Ishikawa (cell line): Measurements from ENCODE around the gene UBE2H.

Source experiments
- CEBPB ChIP-seq: IDR thresholded peaks from 2 replicates; pipeline ENCODE4 v1.6.1; 2012
- CREB1 ChIP-seq: IDR thresholded peaks from 2 replicates; pipeline ENCODE4 v1.6.1; 2012; ENCODE audit warnings: low read depth
- EGR1 ChIP-seq: IDR thresholded peaks from 2 replicates; pipeline ENCODE4 v1.6.1; 2012
- EP300 ChIP-seq: IDR thresholded peaks from 2 replicates; pipeline ENCODE4 v1.6.1; 2012; ENCODE audit warnings: borderline replicate concordance
- FOXM1 ChIP-seq: IDR thresholded peaks from 2 replicates; pipeline ENCODE4 v1.6.1; 2012; ENCODE audit warnings: low read depth, borderline replicate concordance
- MAX ChIP-seq: IDR thresholded peaks from 2 replicates; pipeline ENCODE4 v1.6.1; 2012
- NFIC ChIP-seq: IDR thresholded peaks from 2 replicates; pipeline ENCODE4 v1.6.1; 2012
- RAD21 ChIP-seq: IDR thresholded peaks from 2 replicates; pipeline ENCODE4 v1.6.1; 2012; ENCODE audit warnings: low read depth
- REST ChIP-seq: IDR thresholded peaks from 2 replicates; pipeline ENCODE4 v1.6.1; 2012; ENCODE audit warnings: low read depth, mild to moderate bottlenecking
- TAF1 ChIP-seq: IDR thresholded peaks from 2 replicates; pipeline ENCODE4 v1.6.1; 2012; ENCODE audit warnings: low read depth, mild to moderate bottlenecking
- TCF12 ChIP-seq: IDR thresholded peaks from 2 replicates; pipeline ENCODE4 v1.6.1; 2012; ENCODE audit warnings: low read depth
- TEAD4 ChIP-seq: IDR thresholded peaks from 2 replicates; pipeline ENCODE4 v1.6.1; 2012
- USF1 ChIP-seq: IDR thresholded peaks from 2 replicates; pipeline ENCODE4 v1.6.1; 2012
- YY1 ChIP-seq: IDR thresholded peaks from 2 replicates; pipeline ENCODE4 v1.6.1; 2012; ENCODE audit warnings: low read depth
- ZBTB7A ChIP-seq: IDR thresholded peaks from 2 replicates; pipeline ENCODE4 v1.6.1; 2012; ENCODE audit warnings: low read depth

Gene UBE2H

GRCh38 chr7:129843978-129844840, 108.6 kb downstream of the UBE2H start:
- TF ChIP-seq NFIC: no peak
- no peak for TF ChIP-seq USF1
- no peak for TF ChIP-seq EGR1

- TF ChIP-seq YY1 (no peak; the same call in 1 of the 2 replicates), USF1 (no peak), TAF1 (no peak), EGR1 (no peak), ZBTB7A (no peak; the same call in 1 of the 2 replicates), MAX (peak; percentile 79), TCF12 (peak; percentile 99), EP300 (peak; percentile 95), CREB1 (no peak), TEAD4 (peak; percentile 87), FOXM1 (peak; percentile 78), NFIC (peak; percentile 90), CEBPB (peak; percentile 73), RAD21 (peak; percentile 10; the same call in 1 of the 2 replicates), REST (no peak)
Observed at GRCh38 chr7:129843365-129843898, 109.3 kb downstream of the UBE2H start.

GRCh38 chr7:129841465-129841864, 111.3 kb downstream of the UBE2H start:
- TF ChIP-seq REST (no peak), ZBTB7A (no peak)

- TF ChIP-seq EP300 (peak; percentile 94), TEAD4 (peak; percentile 92), TCF12 (peak; percentile 96), ZBTB7A (no peak), YY1 (0 out of 2 replicates have a peak, but pooled peaks have one; percentile 54), TAF1 (no peak), MAX (peak; percentile 62), USF1 (no peak; the same call in 1 of the 2 replicates), CEBPB (peak; percentile 78; the same call in 1 of the 2 replicates), NFIC (peak; percentile 98), FOXM1 (peak; percentile 89)
Observed at GRCh38 chr7:129840757-129841156, 112.0 kb downstream of the UBE2H start.

- TF ChIP-seq MAX (no peak), ZBTB7A (no peak), TAF1 (no peak), TEAD4 (no peak), RAD21 (no peak), EGR1 (no peak), CREB1 (no peak), NFIC (no peak), CEBPB (no peak), FOXM1 (no peak), EP300 (no peak), REST (no peak), TCF12 (no peak), USF1 (no peak), YY1 (no peak)
Observed at GRCh38 chr7:129836983-129837382, 115.8 kb downstream of the UBE2H start.
